Stimulated activated CD4-positive, alpha-beta T cell treated with anti-CD3 and anti-CD28 coated beads, Interleukin-12 subunit alpha, Interleukin-12 subunit beta, amount 100 ng/mL, for 48 hours (primary cell): Measurements from ENCODE around the gene ATXN1.

Source experiments
- DNase-seq, 3 donors: peaks; one replicate each; pipeline ENCODE4 v3.0.0-alpha.2; 2020; ENCODE audit warnings: low read depth in 2 of 3, low spot score in 1 of 3

The ATXN1 gene

DNA sequence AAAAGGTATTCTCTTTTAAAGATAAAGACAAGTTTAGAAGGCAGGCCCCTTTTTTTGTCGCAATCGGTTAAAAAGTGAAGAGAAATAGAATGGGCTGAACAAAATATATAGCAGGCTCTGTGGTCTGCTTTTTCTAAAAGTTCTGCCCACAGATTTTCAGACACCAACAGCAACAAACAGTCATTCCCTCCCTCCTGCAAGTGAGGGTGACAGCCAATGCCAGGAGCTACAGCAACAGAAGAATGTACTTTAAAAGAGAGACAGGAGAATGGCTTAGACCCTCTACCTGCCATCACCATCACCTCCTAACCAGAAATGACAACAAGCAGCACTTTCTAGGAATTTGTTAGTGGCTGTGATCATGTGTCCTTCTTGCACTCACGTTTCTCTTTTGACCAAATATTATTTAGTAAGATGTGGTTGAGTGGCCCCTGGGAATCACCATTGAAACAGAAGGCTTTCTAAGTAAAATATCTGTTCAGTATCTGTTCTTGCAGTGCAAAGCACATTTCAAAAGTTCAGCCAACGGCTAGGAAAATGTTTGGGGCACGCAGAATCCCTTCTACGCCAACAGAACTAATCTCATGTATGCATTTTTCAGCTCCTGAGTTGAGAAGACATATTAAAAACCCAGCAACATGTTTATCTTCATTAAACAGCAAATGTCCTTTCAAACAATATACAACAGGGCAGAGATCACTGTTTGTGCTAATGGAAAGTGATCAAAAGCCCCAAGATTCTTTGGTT is 248.5 kb downstream of the ATXN1 start:
- DNase-seq = no peak

DNA sequence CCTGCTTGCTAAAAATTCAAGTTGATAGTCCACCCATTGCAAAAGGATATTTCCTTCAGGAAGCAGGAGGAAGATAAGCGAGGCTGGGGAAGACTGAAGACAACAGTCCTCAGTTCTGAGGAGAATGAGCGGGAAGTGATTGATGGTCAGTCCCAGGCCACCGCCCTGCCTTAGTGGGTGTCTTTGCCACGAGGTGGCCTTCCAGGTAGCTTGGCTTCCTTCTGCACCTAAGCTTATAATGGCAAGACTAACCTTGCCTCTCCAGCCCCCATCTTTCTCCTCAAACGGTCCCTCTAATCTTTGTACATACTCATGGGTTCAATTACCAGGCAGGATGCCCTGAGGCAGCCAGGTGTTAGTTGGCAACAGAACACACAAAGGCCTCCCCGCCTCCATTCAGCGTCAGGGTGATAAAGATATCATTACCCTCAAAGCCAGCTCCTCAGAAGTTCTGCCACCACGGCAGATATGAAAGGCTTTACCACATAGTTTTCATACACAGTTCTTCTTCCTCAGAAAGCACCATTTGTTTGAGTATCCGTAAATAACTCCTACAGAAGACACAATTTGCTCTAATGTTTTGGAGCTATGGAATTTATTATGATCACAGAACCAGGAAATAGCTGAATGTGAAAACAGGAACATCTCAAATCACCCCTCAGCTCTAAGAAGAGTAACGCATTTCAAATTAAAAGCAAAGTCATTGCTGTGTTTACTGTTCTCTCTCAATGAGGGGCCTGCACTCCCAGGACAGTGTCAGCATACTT is 249.4 kb downstream of the ATXN1 start:
- no peak for DNase-seq

DNA sequence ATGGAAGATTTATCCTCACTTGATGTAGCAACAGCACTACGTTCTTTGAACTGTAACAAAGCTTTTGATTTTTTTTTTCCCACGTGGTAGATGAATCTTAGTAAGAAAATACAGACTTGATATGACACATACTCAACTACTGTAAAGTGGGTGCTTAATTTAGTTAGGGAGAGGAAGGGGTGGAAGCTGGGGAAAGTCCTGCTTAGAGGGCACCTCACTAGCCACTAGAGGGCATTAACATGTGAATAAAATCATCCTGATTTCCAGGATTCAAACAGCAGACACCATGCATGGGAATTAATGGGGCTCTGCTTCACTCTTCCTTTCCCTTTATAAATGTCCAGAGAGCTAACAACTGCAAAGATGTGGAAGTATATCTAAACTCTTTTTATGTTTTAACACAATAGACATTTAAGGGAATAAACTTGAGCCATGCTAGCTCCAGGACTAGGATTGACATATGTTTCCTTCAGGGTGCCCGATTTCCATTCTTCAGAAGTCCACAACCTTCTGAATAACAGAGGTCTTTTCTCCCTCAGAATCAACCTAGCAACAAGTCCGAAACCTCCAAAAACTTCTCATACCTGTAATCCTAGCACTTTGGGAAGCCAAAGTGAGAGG is 250.1 kb downstream of the ATXN1 start:
- no peak for DNase-seq

DNA sequence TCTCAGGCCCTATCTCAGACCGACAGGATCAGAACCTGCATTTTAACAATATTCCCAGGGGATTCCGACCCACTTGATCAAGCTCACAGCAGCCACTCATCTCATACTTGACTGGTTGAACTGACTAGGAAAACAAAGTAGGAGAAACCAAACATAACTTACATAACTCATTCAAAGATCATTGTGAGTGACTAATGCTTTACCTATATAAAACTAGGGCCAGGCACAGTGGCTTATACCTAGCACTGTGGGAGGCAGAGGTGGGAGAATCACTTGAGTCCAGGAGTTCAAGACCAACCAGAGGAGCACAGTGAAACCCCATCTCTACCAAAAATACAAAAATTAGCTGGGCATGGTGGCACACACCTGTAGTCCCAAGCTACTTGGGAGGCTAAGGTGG is 251.0 kb downstream of the ATXN1 start:
- no peak for DNase-seq

DNA sequence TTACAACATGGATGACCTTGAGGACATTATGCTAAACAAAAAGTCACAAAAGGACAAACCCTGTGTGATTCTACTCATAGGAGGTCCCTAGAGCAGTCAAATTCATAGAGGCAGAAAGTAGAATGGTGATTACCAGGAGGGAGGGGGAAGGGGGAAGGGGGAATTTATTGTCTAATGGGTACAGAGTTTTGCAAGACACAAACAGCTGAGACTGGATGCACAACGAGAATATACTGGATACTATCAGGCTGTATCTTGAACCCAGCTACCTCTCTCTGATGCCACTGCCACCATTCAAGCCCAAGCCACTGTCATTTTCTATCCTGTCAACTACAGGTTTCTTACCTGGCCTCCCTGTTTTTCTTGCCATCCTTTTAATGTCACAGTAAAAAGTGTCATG is 252.3 kb downstream of the ATXN1 start:
- no peak for DNase-seq

DNA sequence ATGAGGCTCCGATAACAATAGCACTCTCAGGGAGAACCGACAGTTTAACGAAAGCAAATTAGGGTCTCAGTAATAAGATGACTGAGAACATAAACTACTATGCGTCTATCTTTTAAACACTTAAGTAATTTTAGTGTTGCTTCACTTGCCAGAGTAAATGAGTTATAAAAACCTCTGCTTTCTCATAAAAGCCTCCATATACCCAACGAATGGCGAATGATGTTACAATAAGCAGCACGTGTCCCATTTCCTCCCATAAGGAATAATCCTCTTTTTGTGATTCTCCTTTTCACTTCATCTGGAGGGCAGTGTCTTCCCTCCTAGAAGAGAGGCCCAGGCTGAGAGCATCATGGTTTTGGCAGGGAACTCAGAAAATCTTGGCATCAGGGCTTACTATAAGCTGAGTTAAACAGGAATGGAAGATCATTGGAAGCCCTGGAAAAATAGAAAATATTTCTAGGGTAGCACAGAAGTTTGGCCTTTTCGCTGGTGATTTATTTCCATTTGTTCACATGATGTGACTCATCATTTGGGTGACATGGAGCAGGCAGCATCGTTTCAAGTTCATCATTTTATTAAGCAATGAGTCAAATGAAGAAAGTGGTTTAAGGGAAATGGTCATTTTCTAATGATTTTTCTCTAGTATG is 255.4 kb downstream of the ATXN1 start:
- DNase-seq = no peak

DNA sequence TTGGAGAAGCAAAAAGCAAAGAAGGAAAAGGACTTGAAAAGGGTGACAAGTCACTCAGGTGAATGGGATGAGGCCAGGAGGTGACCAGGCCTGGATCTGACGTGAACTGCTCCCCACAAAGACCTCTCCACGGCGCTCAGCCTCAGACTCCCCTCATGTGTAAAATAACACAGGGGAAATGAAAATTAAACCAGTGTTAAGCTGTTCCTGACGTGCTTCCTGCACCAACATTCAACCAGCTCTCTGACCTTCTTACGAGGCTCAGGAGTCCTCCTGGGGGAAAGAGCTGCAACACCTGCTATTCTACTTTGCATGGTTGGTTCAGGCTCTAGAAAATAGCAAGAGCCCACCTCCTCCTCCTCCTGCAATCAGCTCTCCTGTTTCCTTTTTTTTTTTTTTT is 256.7 kb downstream of the ATXN1 start:
- no peak for DNase-seq

DNA sequence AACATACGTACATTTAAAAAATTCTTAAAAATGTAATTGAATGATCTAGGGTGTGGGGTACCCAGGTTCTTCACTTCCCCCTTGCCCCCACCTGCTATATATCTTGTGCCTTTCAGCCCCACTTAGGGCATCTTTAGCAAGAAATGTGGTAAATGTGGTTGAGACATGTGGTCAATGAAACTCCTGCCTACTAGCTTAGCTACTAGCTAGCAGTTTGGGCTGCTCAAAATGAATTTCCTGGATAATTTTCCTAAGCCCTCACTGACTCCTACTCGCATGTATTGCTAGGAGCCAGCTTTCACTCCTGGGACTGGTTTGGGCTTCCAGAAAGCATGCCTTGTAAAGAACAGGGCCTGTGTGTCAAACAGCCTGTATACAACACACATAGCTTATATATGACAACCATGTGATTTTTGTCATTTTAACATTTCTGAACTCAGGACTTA is 257.3 kb downstream of the ATXN1 start:
- no peak for DNase-seq

DNA sequence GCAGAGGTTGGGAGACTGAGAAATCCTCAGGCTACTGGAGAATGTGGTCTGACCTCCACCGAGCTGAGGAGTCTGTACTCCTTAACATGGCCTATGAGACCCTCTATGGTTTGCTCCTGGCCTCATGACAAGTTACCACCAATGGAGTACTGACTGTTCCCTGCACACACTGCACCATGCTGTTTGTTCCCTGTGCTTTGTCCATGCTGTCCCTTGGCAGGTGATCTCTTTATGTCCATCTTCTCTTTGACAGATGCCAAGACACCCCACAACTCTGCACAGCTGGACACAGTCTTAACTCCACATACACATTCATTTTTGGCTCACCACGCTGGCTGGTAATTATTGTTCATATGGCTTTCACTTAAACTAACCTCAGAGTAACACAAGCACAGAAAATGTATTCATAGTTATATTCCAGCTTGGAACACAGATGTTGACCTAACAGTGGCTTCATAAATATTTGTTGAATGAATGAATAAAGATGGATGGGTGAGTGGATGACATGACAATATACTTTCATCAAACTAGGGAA is 258.0 kb downstream of the ATXN1 start:
- DNase-seq = no peak

DNA sequence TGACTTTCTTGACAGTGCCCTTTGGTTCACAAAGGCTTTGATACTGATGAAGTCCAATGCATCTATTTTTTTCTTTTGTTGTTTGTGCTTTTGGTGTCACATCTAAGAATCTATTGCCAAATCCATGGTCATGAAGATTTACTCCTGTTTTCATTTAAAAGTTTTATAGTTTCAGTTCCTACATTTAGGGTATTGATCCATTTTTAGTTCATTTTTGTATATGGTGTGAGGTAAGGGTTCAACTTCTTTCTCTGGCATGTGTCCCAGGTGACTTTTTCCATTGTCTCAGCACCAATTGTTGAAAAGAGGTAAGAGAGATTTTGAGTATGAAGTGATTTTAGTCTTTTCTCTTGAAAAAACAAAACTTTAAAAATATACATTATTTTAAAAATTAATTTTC is 262.3 kb downstream of the ATXN1 start:
- no peak for DNase-seq

DNA sequence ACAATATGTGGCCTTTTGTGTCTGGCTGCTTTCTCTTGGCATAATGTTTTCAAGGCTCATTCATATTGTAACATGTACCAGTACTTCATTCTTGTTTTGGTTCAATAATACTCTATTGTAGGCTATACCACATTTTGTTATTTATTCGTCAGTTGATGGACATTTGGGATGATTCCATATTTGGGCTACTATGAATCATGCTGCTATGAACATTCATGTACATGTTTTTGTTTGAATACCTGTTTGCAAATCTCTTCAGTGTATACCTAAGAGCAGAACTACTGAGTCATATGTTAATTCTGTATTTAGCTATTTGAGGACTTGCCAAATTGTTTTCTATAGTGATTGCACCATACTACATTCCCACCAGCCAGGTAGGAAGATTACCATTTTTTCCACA is 263.0 kb downstream of the ATXN1 start:
- DNase-seq = no peak

DNA sequence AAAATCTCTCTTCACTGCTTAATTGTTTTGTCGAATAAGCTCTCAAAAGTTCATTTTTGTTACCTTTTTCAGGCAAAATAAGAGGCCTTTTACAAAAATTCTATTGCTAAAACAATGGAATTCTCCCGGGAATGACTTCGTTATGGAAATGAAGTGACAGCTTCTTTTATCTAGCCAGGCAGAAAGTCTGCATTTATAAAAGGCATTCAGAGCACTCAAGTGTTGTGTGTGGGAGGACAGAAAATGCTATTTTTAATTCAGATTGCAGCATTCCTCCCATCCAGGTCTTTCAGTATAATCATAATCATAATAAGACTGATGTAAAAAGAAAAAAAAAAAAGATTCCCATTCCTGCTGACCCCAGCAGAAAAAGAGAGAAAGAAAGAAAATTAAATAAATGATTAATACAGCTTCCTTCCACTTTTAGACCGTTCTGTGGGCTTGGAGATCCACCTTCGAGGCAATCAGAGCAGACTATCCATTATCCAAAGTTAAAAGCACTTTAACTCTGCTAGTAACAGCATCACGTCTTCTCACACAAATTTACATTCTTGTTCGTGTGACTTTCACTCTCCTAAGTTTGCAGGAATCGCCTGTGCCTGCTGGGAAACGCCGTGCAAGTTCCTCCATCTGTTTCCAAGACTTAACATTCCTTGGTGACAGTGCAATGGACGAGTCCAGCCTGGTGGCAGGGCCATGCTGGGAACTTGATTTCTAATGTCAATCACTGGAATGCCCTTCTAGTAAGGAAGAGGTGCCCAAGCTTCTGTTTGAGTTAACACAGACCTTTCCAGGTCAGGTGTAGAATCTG is 264.1 kb downstream of the ATXN1 start:
- DNase-seq = no peak

DNA sequence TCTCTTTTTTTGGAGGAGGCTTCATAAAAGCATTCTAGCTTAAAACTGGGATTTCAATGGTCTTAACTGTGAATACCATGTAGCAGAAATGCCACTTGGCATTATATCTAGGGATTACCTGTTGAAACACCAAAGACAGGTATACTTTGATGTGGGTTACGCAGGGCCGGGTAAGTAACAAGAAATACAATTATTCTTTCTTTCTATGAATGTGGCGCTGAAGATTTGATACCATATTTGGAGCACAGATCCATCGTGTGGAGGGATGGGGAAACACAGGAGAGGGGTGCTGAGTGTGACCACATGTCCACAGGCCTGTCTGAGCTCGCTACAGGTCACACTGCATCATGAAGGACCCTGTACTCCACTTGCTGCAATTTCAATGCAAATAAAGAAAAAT is 265.1 kb downstream of the ATXN1 start:
- no peak for DNase-seq

DNA sequence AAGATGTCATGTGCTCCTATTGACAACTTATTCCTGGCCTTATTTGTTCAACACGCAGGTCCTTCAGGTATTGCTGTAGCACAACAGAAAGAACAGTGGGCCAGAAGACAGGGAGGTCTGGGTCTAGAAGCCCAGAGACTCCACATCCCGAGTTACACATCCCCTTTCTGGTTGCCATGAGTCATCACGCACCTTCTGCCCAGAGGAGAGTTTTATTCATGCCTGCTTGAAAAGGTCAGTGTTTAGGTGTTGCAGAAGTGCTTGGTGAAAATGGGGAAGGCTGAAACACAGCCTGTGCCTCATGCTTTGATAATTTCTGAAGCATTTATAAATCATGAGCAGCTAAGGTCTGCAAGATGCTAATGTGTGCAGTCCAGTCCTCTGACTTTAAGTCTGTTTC is 266.5 kb downstream of the ATXN1 start:
- DNase-seq = no peak

DNA sequence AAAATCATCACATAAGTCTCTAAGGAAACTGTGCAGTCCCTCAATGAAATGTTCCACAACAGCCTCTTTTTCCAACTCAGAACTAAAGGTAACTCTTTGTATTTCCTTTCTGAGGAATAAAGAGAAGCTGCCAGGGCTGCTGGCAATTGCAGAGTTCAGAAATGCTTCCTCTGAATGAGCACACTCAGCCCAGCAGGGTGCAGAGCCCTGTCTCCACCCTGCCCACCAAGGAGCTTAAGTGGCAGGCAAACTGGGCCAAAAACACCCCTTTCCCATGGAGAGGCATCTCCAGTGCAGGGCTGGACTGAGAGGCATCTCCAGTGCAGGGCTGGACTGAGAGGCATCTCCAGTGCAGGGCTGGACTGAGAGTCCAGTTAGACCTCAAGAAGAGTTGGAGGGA is 267.5 kb downstream of the ATXN1 start:
- DNase-seq = no peak

DNA sequence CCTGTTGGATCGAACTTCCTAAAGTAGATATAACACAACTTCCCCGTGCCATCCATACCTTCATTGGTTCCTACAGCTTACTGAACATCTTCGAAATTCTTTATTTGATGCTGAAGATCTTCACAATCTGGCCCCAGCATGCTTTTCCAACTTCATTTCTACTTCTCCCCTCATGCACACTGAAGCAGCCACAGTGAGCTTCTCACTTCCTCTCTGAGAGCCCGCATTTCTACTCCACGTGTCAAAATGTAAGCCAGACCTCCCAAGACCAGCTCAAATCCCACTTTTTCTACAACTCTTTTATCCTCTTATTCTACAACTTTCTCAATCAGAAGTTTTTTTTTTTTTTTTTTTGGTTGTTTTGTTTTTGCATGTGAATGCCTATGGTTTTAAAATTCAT is 268.1 kb downstream of the ATXN1 start:
- no peak for DNase-seq

DNA sequence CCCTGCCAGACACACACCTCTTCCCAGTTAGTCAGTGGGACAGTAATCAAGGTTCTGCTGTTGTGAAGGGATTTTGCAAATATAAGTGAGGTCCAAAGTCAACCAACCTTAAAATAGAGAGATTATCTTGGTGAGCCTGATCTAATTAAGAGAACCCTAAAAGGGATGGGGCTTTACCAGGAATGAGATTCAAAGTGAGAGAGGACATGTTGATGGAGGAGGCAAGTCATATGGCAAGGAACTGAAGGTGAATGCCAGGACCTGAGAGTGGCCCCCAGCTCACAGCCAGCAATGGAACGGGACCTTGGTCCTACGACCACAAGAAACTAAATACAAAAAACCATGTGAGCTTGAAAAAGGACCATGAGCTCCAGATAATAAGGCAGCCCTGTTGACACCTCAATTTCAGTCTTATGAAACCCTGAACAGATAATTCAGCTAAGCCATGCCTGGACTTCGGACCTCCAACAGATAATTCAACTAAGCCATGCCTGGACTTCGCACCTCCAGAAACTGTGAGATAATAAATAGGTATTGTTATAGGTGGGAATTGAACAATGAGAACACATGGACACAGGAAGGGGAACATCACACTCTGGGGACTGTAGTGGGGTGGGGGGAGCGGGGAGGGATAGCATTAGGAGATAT is 269.5 kb downstream of the ATXN1 start:
- no peak for DNase-seq

DNA sequence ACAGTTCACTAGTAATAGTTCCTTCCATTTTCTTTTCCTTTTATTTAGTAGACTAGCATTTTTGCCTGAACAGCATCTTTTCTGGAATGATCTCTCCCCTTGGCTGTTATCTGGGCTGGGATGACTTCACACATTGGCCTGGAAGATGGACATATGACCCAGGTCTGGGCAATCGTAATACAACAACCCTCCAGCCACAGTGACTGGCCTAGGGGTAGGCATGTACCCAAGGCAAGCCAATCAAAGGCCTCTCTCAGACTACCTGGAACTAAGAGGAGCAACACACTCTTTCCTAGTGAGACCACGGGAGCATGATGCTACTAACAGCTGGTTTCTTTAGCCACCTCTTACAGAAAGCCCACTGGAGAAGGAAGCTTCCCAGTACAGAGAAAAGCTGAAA is 270.6 kb downstream of the ATXN1 start:
- no peak for DNase-seq

DNA sequence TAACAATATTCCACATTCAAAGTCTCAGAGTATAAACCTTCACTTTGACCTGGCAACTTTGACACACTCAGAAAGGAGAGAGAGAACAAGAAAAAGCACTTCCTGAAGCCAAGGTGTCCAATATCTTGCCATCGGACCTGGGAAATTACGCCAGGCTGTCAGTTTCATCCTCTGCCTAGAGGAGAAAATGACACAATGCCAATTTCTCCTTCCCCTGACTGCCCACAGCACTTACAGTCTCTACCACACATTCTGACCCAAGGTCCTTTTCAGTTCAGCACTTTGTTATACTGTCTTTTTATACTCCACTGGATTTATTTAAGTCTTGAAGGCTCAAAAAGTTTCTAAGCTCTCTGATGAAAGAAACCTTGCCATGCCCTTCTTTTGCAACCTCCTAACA is 272.4 kb downstream of the ATXN1 start:
- DNase-seq = no peak

DNA sequence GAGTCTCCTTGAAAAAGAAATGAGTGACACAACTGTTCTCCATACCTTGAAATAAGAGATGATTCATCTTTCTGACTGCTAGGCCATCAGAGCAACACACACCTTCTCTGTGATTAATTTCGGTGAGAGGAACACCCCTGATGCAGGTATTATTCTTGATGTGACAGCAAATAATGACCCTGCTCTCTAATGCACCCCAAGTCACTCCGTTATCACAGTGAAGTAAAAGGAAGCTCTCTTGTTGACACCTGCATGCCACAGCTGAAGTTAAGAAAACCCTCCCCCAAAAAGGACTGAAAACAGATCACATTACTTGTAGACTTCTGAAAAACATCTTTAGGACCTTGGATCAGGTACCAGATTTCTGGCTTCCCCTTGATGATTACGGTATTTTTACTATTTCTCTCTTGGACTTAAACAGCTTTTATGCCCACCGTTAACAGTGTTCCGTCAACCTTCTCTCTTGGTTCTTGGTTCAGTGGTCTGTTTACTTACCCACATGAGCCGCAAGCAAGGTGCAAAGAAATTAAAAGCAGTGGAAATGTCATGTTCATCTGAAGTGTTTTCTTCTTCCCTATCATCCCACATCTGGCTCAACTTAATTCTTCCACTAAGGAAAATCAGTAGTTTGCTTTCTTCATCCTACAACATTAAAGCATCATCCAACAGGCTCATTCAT is 273.1 kb downstream of the ATXN1 start:
- no peak for DNase-seq
